Keratinocyte (primary cell): ENCODE data around the gene CLCN1.

ENCODE experiments used
- CTCF ChIP-seq, 3 experiments: IDR thresholded peaks in 1 of 3; conservative IDR thresholded peaks in 1 of 3; optimal IDR thresholded peaks in 1 of 3; 2 replicates in 2 of 3; 3 replicates in 1 of 3; pipeline versions ENCODE3 to v1.5.1; 2011; ENCODE audit warnings: low read length in 3 of 3, mild to moderate bottlenecking in 3 of 3, moderate library complexity in 2 of 3, control low read depth in 1 of 3, inconsistent platforms in 1 of 3; ENCODE audit not compliant: insufficient read depth in 2 of 3; ENCODE audit errors: extremely low read depth in 1 of 3
- EZH2 ChIP-seq: IDR thresholded peaks from one replicate; pipeline ENCODE4 v1.6.1; 2012; ENCODE audit warnings: inconsistent platforms, mild to moderate bottlenecking, low read length, moderate library complexity

- TF ChIP-seq CTCF (optimal IDR thresholded peaks at IDR 0.05 in 1 of 3, IDR thresholded peaks at IDR 0.05 in 1 of 3, conservative IDR thresholded peaks at IDR 0.05 in 1 of 3; ENCODE audit: extremely low read depth in 1 of 3, insufficient read depth in 2 of 3, low read length in 3 of 3) (no peak), EZH2 (no peak)
Observed at GRCh38 chr7:143272871-143273270, 43.0 kb upstream of the CLCN1 start.
